ENCODE data around the gene CHCHD6.
A peak's percentile ranks its signal among the peaks of the same experiment; 100 is the strongest.

Gene CHCHD6

GRCh38 chr3:126911162-126912026 lies 207.4 kb downstream of the CHCHD6 start:
- TF ChIP-seq TAF1 (IDR thresholded peaks at IDR 0.05; ENCODE audit: borderline replicate concordance, insufficient read depth, low read length): no peak
- TF ChIP-seq POLR2AphosphoS5 (IDR thresholded peaks at IDR 0.05; ENCODE audit: low read depth, low read length): no peak
- TF ChIP-seq FOXP2 (optimal IDR thresholded peaks at IDR 0.05; ENCODE audit: borderline replicate concordance, extremely low read depth, extremely low read length, insufficient read depth): no peak
- TF ChIP-seq SIN3A (IDR thresholded peaks at IDR 0.05; ENCODE audit: borderline replicate concordance, insufficient read depth, low read length): no peak
- peak in 1 of 2 experiments; percentile 28; a peak in 1 of 4 replicates for TF ChIP-seq REST (IDR thresholded peaks at IDR 0.05; ENCODE audit: insufficient read depth in 1 of 2, low read depth in 2 of 2, low read length in 2 of 2)

- no peak for TF ChIP-seq FOXP2 (optimal IDR thresholded peaks at IDR 0.05; ENCODE audit: borderline replicate concordance, extremely low read depth, extremely low read length, insufficient read depth)
- TF ChIP-seq TAF1 (IDR thresholded peaks at IDR 0.05; ENCODE audit: borderline replicate concordance, insufficient read depth, low read length): no peak
- no peak for TF ChIP-seq POLR2AphosphoS5 (IDR thresholded peaks at IDR 0.05; ENCODE audit: low read depth, low read length)
- TF ChIP-seq REST (IDR thresholded peaks at IDR 0.05; ENCODE audit: insufficient read depth in 1 of 2, low read depth in 2 of 2, low read length in 2 of 2): no peak
- TF ChIP-seq SIN3A (IDR thresholded peaks at IDR 0.05; ENCODE audit: borderline replicate concordance, insufficient read depth, low read length): no peak
Observed at GRCh38 chr3:126912027-126912422, 208.0 kb downstream of the CHCHD6 start.

GRCh38 chr3:126912491-126913195 lies 208.6 kb downstream of the CHCHD6 start:
- TF ChIP-seq POLR2AphosphoS5 (IDR thresholded peaks at IDR 0.05; ENCODE audit: low read depth, low read length) (no peak), SIN3A (IDR thresholded peaks at IDR 0.05; ENCODE audit: borderline replicate concordance, insufficient read depth, low read length) (no peak), REST (IDR thresholded peaks at IDR 0.05; ENCODE audit: insufficient read depth in 1 of 2, low read depth in 2 of 2, low read length in 2 of 2) (no peak), FOXP2 (optimal IDR thresholded peaks at IDR 0.05; ENCODE audit: borderline replicate concordance, extremely low read depth, extremely low read length, insufficient read depth) (no peak), TAF1 (IDR thresholded peaks at IDR 0.05; ENCODE audit: borderline replicate concordance, insufficient read depth, low read length) (no peak)

- no peak for TF ChIP-seq TAF1 (IDR thresholded peaks at IDR 0.05; ENCODE audit: borderline replicate concordance, insufficient read depth, low read length)
- no peak for TF ChIP-seq REST (IDR thresholded peaks at IDR 0.05; ENCODE audit: insufficient read depth in 1 of 2, low read depth in 2 of 2, low read length in 2 of 2)
- no peak for TF ChIP-seq FOXP2 (optimal IDR thresholded peaks at IDR 0.05; ENCODE audit: borderline replicate concordance, extremely low read depth, extremely low read length, insufficient read depth)
- TF ChIP-seq SIN3A (IDR thresholded peaks at IDR 0.05; ENCODE audit: borderline replicate concordance, insufficient read depth, low read length): no peak
- no peak for TF ChIP-seq POLR2AphosphoS5 (IDR thresholded peaks at IDR 0.05; ENCODE audit: low read depth, low read length)
Observed at GRCh38 chr3:126913524-126913923, 209.5 kb downstream of the CHCHD6 start.
